IMR-90 (cell line): ENCODE data around the gene ACVR1B.

Source experiments
- CEBPB ChIP-seq: IDR thresholded peaks from 2 replicates; pipeline ENCODE4 v1.6.1; 2012; ENCODE audit warnings: low read depth, low read length, improper control_type of control experiment
- CHD1 ChIP-seq: IDR thresholded peaks from 2 replicates; pipeline ENCODE4 v1.6.1; 2012; ENCODE audit warnings: low read depth, low read length, improper control_type of control experiment
- CTCF ChIP-seq: conservative IDR thresholded peaks from 2 replicates; pipeline ENCODE4 v1.5.1; 2012; ENCODE audit warnings: mild to moderate bottlenecking, low read depth, low read length, improper control_type of control experiment
- ELK1 ChIP-seq: fragments of 150-350 bp; IDR thresholded peaks from 2 replicates; pipeline ENCODE4 v1.6.1; 2016; ENCODE audit warnings: low read depth, mild to moderate bottlenecking, low read length, moderate library complexity, borderline replicate concordance
- FOS ChIP-seq: fragments of 150-350 bp; IDR thresholded peaks from 2 replicates; pipeline ENCODE4 v1.6.1; 2016; ENCODE audit warnings: low read depth, low read length
- POLR2A ChIP-seq: IDR thresholded peaks from 2 replicates; pipeline ENCODE4 v1.6.1; 2012; ENCODE audit warnings: mild to moderate bottlenecking, low read depth, low read length
- RCOR1 ChIP-seq: IDR thresholded peaks from 2 replicates; pipeline ENCODE4 v1.6.1; 2012; ENCODE audit warnings: mild to moderate bottlenecking, low read length, improper control_type of control experiment; ENCODE audit not compliant: insufficient replicate concordance
- RFX5 ChIP-seq: IDR thresholded peaks from 2 replicates; pipeline ENCODE4 v1.8.0; 2012; ENCODE audit warnings: low read depth, mild to moderate bottlenecking, low read length, moderate library complexity
- SMC3 ChIP-seq: fragments of 150-350 bp; IDR thresholded peaks from 2 replicates; pipeline ENCODE4 v1.6.1; 2016; ENCODE audit warnings: low read depth, mild to moderate bottlenecking, antibody characterized with exemption, low read length, moderate library complexity

DNA sequence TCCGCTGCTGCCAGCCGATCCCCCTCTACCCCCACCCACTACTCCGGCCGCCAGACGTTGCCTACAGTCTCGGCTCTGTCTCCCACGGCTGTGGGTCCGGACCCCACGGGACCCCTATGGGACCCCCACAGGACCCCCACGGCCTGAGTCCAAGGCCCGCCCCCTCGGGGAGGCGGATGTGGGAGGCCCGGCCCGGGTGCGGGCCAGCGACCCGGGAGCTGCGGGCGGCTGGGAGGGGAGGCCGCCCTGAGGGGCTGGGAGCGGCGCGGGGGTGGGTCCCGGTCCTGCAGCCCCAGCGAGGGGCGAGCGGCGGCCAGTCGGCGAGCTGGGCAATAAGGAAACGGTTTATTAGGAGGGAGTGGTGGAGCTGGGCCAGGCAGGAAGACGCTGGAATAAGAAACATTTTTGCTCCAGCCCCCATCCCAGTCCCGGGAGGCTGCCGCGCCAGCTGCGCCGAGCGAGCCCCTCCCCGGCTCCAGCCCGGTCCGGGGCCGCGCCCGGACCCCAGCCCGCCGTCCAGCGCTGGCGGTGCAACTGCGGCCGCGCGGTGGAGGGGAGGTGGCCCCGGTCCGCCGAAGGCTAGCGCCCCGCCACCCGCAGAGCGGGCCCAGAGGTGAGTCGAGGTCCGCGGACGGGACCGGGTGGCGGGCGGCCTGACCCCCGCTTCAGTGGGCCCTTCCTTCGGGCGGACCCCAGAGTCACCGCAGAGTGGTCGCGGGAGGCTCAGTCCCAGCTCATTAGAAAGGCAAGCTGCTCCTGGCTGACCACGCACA is 44.2 kb upstream of the ACVR1B start, which contains the start of gene ACVRL1:
- TF ChIP-seq RCOR1 (no peak), RFX5 (no peak), CTCF (no peak), CEBPB (no peak), POLR2A (no peak), FOS (no peak), SMC3 (no peak), CHD1 (no peak), ELK1 (no peak)
